Kidney capillary endothelial cell (primary cell): ENCODE measurements around the gene PLA2G1B.

Experiments
- DNase-seq: peaks from one replicate; pipeline ENCODE4 v3.0.0-alpha.2; 2018; ENCODE audit warnings: low spot score

The PLA2G1B gene

GRCh38 chr12:120323772-120324171 lies 3.8 kb downstream of the PLA2G1B start:
- no peak for DNase-seq

- no peak for DNase-seq
Observed at GRCh38 chr12:120321382-120322202, 6.0 kb downstream of the PLA2G1B start.

- DNase-seq: peak; percentile 100
Observed at GRCh38 chr12:120317224-120318105, 10.1 kb downstream of the PLA2G1B start.

GRCh38 chr12:120316798-120317223 lies 10.8 kb downstream of the PLA2G1B start:
- no peak for DNase-seq

- no peak for DNase-seq
Observed at GRCh38 chr12:120314220-120314619, 13.4 kb downstream of the PLA2G1B start.

GRCh38 chr12:120301962-120302815 lies 25.4 kb downstream of the PLA2G1B start, which contains the start of gene SIRT4:
Gene SIRT4, plus strand, starts transcription at chr12:120302321. Its CDS starts 1,241 bp downstream, at chr12:120303562.
- peak; percentile 92 for DNase-seq

- peak; percentile 82 for DNase-seq
Observed at GRCh38 chr12:120292661-120293531, 34.7 kb downstream of the PLA2G1B start, which contains the start of gene RNU4-1. Gene RNU4-1, minus strand, starts transcription at chr12:120293237.

GRCh38 chr12:120292411-120292660 lies 35.2 kb downstream of the PLA2G1B start:
- no peak for DNase-seq

GRCh38 chr12:120290609-120291305 lies 36.8 kb downstream of the PLA2G1B start:
- peak; percentile 27 for DNase-seq

- no peak for DNase-seq
Observed at GRCh38 chr12:120287491-120287890, 40.1 kb downstream of the PLA2G1B start.

- no peak for DNase-seq
Observed at GRCh38 chr12:120286768-120287490, 40.6 kb downstream of the PLA2G1B start.

GRCh38 chr12:120284381-120284780 lies 43.2 kb downstream of the PLA2G1B start:
- no peak for DNase-seq

GRCh38 chr12:120283318-120283717 lies 44.3 kb downstream of the PLA2G1B start:
- DNase-seq: no peak

GRCh38 chr12:120278137-120279069 lies 49.2 kb downstream of the PLA2G1B start:
- no peak for DNase-seq

- no peak for DNase-seq
Observed at GRCh38 chr12:120276734-120277133, 50.8 kb downstream of the PLA2G1B start.
